ENCODE data around the gene GABRR1. TPM values are rescaled to one million over a fixed set of nuclear protein-coding genes. Genes with fewer than 3 reads are reported as not detected.
A peak's percentile ranks its signal among the peaks of the same experiment; 100 is the strongest.

The GABRR1 gene
- total RNA-seq, 1 donor from 2014 or later = not detected

- H3K27me3 Mint-ChIP-seq (ENCODE audit: insufficient read depth) = peaks cover 8% of the 10 kb centered on the region
- no peak for DNase-seq (ENCODE audit: low spot score)
- H3K27ac Mint-ChIP-seq = no peak overlapping the region
- H3K4me3 Mint-ChIP-seq = no peak overlapping the region
- H3K36me3 Mint-ChIP-seq (ENCODE audit: low read depth) = no peaks in the 10 kb centered on the region
- H3K4me1 Mint-ChIP-seq (ENCODE audit: low read depth) = no peaks in the 10 kb centered on the region
- intact Hi-C loops (cut with micrococcal nuclease) = no loop called here
- no peaks in the 10 kb centered on the region for H3K9me3 Mint-ChIP-seq
Observed at GRCh38 chr6:89173634-89174033, 43.5 kb downstream of the GABRR1 start.

GRCh38 chr6:89172131-89172530 lies 45.0 kb downstream of the GABRR1 start:
- H3K27me3 Mint-ChIP-seq (ENCODE audit: insufficient read depth) = peaks cover 9% of the 10 kb centered on the region
- no peaks in the 10 kb centered on the region for H3K4me1 Mint-ChIP-seq (ENCODE audit: low read depth)
- no peak overlapping the region for H3K4me3 Mint-ChIP-seq

GRCh38 chr6:89162047-89162371 lies 55.1 kb downstream of the GABRR1 start:
- intact Hi-C loops (cut with micrococcal nuclease) = no loop called here
- no peak overlapping the region for H3K27ac Mint-ChIP-seq
- no peaks in the 10 kb centered on the region for H3K27me3 Mint-ChIP-seq (ENCODE audit: insufficient read depth)
- no peaks in the 10 kb centered on the region for H3K4me1 Mint-ChIP-seq (ENCODE audit: low read depth)
- H3K9me3 Mint-ChIP-seq = no peaks in the 10 kb centered on the region
- DNase-seq (ENCODE audit: low spot score) = no peak
- peaks cover 21% of the 10 kb centered on the region for H3K36me3 Mint-ChIP-seq (ENCODE audit: low read depth)
- no peak overlapping the region for H3K4me3 Mint-ChIP-seq

More at GRCh38 chr6:89172131-89172530, 45.0 kb downstream of the GABRR1 start:
- no peak for DNase-seq (ENCODE audit: low spot score)
- Mint-ChIP-seq H3K9me3 (no peaks in the 10 kb centered on the region), H3K36me3 (ENCODE audit: low read depth) (no peaks in the 10 kb centered on the region), H3K27ac (no peak overlapping the region)
- intact Hi-C loops (cut with micrococcal nuclease) = no loop called here

- Mint-ChIP-seq H3K27me3 (ENCODE audit: insufficient read depth) (no peaks in the 10 kb centered on the region), H3K27ac (no peak overlapping the region), H3K36me3 (ENCODE audit: low read depth) (peaks cover 23% of the 10 kb centered on the region), H3K4me3 (no peak overlapping the region), H3K4me1 (ENCODE audit: low read depth) (no peaks in the 10 kb centered on the region), H3K9me3 (no peaks in the 10 kb centered on the region)
- no peak for DNase-seq (ENCODE audit: low spot score)
- intact Hi-C loops (cut with micrococcal nuclease) = no loop called here
Observed at GRCh38 chr6:89161326-89162046, 55.7 kb downstream of the GABRR1 start.

- H3K27me3 Mint-ChIP-seq (ENCODE audit: insufficient read depth) = no peaks in the 10 kb centered on the region
- H3K4me3 Mint-ChIP-seq = no peak overlapping the region
- intact Hi-C loops (cut with micrococcal nuclease) = no loop called here
- peaks cover 24% of the 10 kb centered on the region for H3K36me3 Mint-ChIP-seq (ENCODE audit: low read depth)
- H3K4me1 Mint-ChIP-seq (ENCODE audit: low read depth) = no peaks in the 10 kb centered on the region
- no peaks in the 10 kb centered on the region for H3K9me3 Mint-ChIP-seq
- no peak for DNase-seq (ENCODE audit: low spot score)
- no peak overlapping the region for H3K27ac Mint-ChIP-seq
Observed at GRCh38 chr6:89160331-89161092, 56.6 kb downstream of the GABRR1 start.

- Mint-ChIP-seq H3K36me3 (ENCODE audit: low read depth) (peaks cover 19% of the 10 kb centered on the region), H3K27ac (no peak overlapping the region), H3K27me3 (ENCODE audit: insufficient read depth) (no peaks in the 10 kb centered on the region), H3K4me3 (no peak overlapping the region), H3K9me3 (no peaks in the 10 kb centered on the region), H3K4me1 (ENCODE audit: low read depth) (peaks cover 7% of the 10 kb centered on the region)
- DNase-seq (ENCODE audit: low spot score) = no peak
- intact Hi-C loops (cut with micrococcal nuclease) = no loop called here
Observed at GRCh38 chr6:89154131-89154530, 63.0 kb downstream of the GABRR1 start.

GRCh38 chr6:89148016-89148750 lies 69.0 kb downstream of the GABRR1 start:
- H3K27ac Mint-ChIP-seq = no peak overlapping the region
- intact Hi-C loops (cut with micrococcal nuclease) = loop anchor here (10.0 kb wide), 1 partner anchor 1443 kb away; the partner anchor contains the start of gene AKIRIN2
- H3K9me3 Mint-ChIP-seq = no peaks in the 10 kb centered on the region
- H3K36me3 Mint-ChIP-seq (ENCODE audit: low read depth) = peaks cover 16% of the 10 kb centered on the region
- peaks cover 11% of the 10 kb centered on the region for H3K27me3 Mint-ChIP-seq (ENCODE audit: insufficient read depth)
- peak overlapping the region; percentile 60 for H3K4me3 Mint-ChIP-seq
- no peak for DNase-seq (ENCODE audit: low spot score)
- peaks cover 40% of the 10 kb centered on the region for H3K4me1 Mint-ChIP-seq (ENCODE audit: low read depth)

GRCh38 chr6:89146718-89147700 lies 70.1 kb downstream of the GABRR1 start:
- DNase-seq (ENCODE audit: low spot score) = no peak
- Mint-ChIP-seq H3K4me1 (ENCODE audit: low read depth) (peaks cover 40% of the 10 kb centered on the region), H3K36me3 (ENCODE audit: low read depth) (peaks cover 16% of the 10 kb centered on the region), H3K4me3 (peak overlapping the region; percentile 78), H3K9me3 (no peaks in the 10 kb centered on the region), H3K27ac (peak overlapping the region; percentile 63), H3K27me3 (ENCODE audit: insufficient read depth) (peaks cover 11% of the 10 kb centered on the region)
- intact Hi-C loops (cut with micrococcal nuclease) = loop anchor here (1.0 to 10.0 kb wide), 2 partner anchors 265 to 1442 kb away; partner anchors contain the start of genes AKIRIN2 and RRAGD

GRCh38 chr6:89145956-89146717 lies 71.0 kb downstream of the GABRR1 start, which contains the start of gene PM20D2:
Gene PM20D2, plus strand, starts transcription at chr6:89146055. Its CDS starts 90 bp downstream, at chr6:89146145.
- peaks cover 13% of the 10 kb centered on the region for H3K36me3 Mint-ChIP-seq (ENCODE audit: low read depth)
- peaks cover 40% of the 10 kb centered on the region for H3K4me1 Mint-ChIP-seq (ENCODE audit: low read depth)
- no peaks in the 10 kb centered on the region for H3K9me3 Mint-ChIP-seq
- H3K4me3 Mint-ChIP-seq = peak within 1 kb of the TSS; percentile 93
- H3K27ac Mint-ChIP-seq = peak within 1 kb of the TSS; percentile 98
- peak; percentile 59 for DNase-seq (ENCODE audit: low spot score)
- intact Hi-C loops (cut with micrococcal nuclease) = loop anchor here (1.0 to 10.0 kb wide), 9 partner anchors 29 to 1441 kb away; partner anchors contain the start of genes AKIRIN2, PNRC1, RNGTT and RRAGD
- peaks cover 11% of the 10 kb centered on the region for H3K27me3 Mint-ChIP-seq (ENCODE audit: insufficient read depth)

- peak overlapping the region; percentile 98 for H3K27ac Mint-ChIP-seq
- intact Hi-C loops (cut with micrococcal nuclease) = loop anchor here (1.0 to 10.0 kb wide), 8 partner anchors 28 to 1441 kb away; partner anchors contain the start of genes AKIRIN2, PNRC1 and RNGTT
Observed at GRCh38 chr6:89145091-89145955, 71.8 kb downstream of the GABRR1 start.

More at GRCh38 chr6:89145091-89145955, 71.8 kb downstream of the GABRR1 start:
- Mint-ChIP-seq H3K9me3 (no peaks in the 10 kb centered on the region), H3K36me3 (ENCODE audit: low read depth) (peaks cover 13% of the 10 kb centered on the region), H3K27me3 (ENCODE audit: insufficient read depth) (peaks cover 11% of the 10 kb centered on the region), H3K4me3 (peak overlapping the region; percentile 93), H3K4me1 (ENCODE audit: low read depth) (peaks cover 40% of the 10 kb centered on the region)
- no peak for DNase-seq (ENCODE audit: low spot score)
